Measurements from ENCODE around the gene IRF2BPL. TPM values are rescaled to one million over a fixed set of nuclear protein-coding genes. Genes with fewer than 3 reads are reported as not detected.

The IRF2BPL gene
- total RNA-seq, 3 donors from 2014 or later: 29.5 to 37.1 (median 32.7) TPM

DNA sequence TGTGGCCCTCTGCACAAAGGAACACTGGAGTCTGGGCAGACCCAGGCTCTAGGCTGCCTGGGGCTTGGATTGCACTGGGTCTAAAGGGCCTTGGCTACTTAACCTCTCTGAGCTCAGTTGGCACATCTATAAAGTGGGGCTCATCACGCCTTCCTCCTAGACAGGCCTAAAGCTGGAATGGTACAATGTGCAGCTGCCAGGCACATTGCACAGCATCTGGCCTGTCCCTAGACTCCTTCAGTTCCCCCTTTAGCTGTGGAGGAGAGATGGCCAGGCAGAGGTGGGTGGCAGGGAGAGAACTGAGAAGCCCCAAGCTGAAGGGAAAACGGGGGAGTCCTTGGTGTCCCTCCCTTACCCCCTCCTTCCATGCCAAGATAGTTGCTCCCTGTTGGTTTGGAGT, 10.8 kb downstream of the IRF2BPL start:
- Mint-ChIP-seq H3K4me3 (no peak overlapping the region), H3K27me3 (ENCODE audit: low read depth) (no peaks in the 10 kb centered on the region), H3K9me3 (no peaks in the 10 kb centered on the region), H3K4me1 (ENCODE audit: low read depth) (peaks cover 14% of the 10 kb centered on the region), H3K36me3 (ENCODE audit: insufficient read depth) (no peaks in the 10 kb centered on the region)
- DNase-seq: no peak
- no peak for ATAC-seq

GRCh38 chr14:77014734-77015133, 13.8 kb downstream of the IRF2BPL start:
- ATAC-seq (no peak), DNase-seq (no peak)
- Mint-ChIP-seq H3K9me3 (no peaks in the 10 kb centered on the region), H3K36me3 (ENCODE audit: insufficient read depth) (no peaks in the 10 kb centered on the region), H3K4me3 (no peak overlapping the region), H3K4me1 (ENCODE audit: low read depth) (peaks cover 19% of the 10 kb centered on the region), H3K27me3 (ENCODE audit: low read depth) (no peaks in the 10 kb centered on the region)

- Mint-ChIP-seq H3K4me1 (ENCODE audit: low read depth) (peaks cover 19% of the 10 kb centered on the region), H3K4me3 (no peak overlapping the region), H3K9me3 (no peaks in the 10 kb centered on the region), H3K27me3 (ENCODE audit: low read depth) (no peaks in the 10 kb centered on the region), H3K36me3 (ENCODE audit: insufficient read depth) (no peaks in the 10 kb centered on the region)
- DNase-seq (no peak), ATAC-seq (no peak)
These were observed 14.4 kb downstream of the IRF2BPL start for GRCh38 chr14:77014004-77014604.

DNA sequence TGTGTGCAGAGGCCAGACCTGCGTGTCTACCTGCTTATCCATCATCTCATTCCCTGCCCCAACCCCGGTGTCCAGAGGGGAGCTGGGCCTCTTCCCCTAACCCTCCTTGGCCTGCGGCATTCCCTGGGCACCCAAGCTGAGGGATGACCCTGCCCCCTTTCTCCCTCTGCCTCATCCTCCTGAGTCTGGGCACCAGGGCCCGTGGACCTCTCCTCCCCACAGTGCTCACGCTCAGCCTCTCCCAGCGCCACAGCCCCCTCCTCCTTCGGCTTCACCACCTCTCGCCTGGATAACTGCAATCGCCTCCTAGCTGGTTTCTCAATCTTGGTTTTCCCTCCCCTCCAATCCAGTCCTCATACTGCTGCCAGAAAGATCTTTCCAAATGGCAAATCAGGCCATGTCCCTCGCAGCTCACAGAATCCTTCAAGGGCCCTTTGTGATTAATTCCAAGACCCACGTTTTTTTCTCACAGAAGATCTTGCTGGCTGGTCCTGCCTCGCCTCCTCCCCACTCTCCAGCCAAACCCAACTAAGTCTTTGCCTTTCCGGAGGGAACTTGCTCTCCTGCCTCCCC, 16.2 kb downstream of the IRF2BPL start:
- no peak for ATAC-seq
- no peaks in the 10 kb centered on the region for H3K36me3 Mint-ChIP-seq (ENCODE audit: insufficient read depth)
- H3K27me3 Mint-ChIP-seq (ENCODE audit: low read depth): no peaks in the 10 kb centered on the region
- DNase-seq: no peak
- H3K4me3 Mint-ChIP-seq: no peak overlapping the region
- no peaks in the 10 kb centered on the region for H3K9me3 Mint-ChIP-seq
- H3K4me1 Mint-ChIP-seq (ENCODE audit: low read depth): peaks cover 19% of the 10 kb centered on the region

DNA sequence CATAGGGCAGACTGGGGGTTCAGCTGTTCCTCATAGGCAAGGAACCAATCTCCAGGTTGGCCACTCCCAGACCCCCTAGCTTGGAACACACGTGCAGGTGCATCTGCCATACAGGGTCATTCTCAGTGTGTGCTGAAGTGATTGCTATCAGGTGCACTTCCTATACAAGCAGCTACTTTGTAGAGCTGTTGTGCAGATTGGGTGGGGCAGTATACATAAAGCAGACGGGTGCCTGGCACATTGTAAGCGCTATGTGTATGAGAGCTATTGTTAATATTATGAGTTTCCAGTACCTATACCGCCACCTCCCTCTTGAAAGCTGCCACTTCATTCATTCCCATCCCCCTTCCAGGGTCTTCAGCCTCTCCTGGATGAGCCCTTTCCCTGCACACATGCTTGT, 17.3 kb downstream of the IRF2BPL start:
- no peak overlapping the region for H3K4me3 Mint-ChIP-seq
- no peaks in the 10 kb centered on the region for H3K9me3 Mint-ChIP-seq
- DNase-seq (no peak), ATAC-seq (no peak)
- H3K36me3 Mint-ChIP-seq (ENCODE audit: insufficient read depth): no peaks in the 10 kb centered on the region
- no peaks in the 10 kb centered on the region for H3K27me3 Mint-ChIP-seq (ENCODE audit: low read depth)
- H3K4me1 Mint-ChIP-seq (ENCODE audit: low read depth): peaks cover 19% of the 10 kb centered on the region

DNA sequence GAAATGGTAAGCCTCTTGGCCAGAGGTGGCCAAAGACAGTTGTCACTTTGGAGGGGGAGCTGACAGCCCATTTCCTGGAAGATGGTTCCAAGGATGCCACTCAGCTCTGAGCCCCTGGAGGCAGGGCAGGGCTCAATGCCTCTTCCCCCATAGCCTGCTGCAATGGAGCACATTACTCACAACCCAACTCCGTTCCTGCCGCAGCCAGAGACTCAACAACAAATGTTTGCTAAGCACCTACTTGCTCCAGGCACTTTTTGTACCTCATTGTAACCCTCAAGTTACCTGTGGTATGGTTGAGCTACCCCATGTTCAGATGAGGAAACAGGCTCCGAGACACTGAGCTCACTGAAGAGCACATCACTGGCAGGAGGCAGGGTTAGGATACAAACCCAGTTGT, 19.5 kb downstream of the IRF2BPL start:
- H3K36me3 Mint-ChIP-seq (ENCODE audit: insufficient read depth): no peaks in the 10 kb centered on the region
- H3K4me3 Mint-ChIP-seq: no peak overlapping the region
- no peaks in the 10 kb centered on the region for H3K27me3 Mint-ChIP-seq (ENCODE audit: low read depth)
- no peaks in the 10 kb centered on the region for H3K9me3 Mint-ChIP-seq
- no peak for ATAC-seq
- H3K4me1 Mint-ChIP-seq (ENCODE audit: low read depth): peaks cover 19% of the 10 kb centered on the region
- DNase-seq: no peak

- no peaks in the 10 kb centered on the region for H3K27me3 Mint-ChIP-seq (ENCODE audit: low read depth)
- no peaks in the 10 kb centered on the region for H3K9me3 Mint-ChIP-seq
- ATAC-seq: no peak
- no peak for DNase-seq
- peaks cover 19% of the 10 kb centered on the region for H3K4me1 Mint-ChIP-seq (ENCODE audit: low read depth)
- H3K4me3 Mint-ChIP-seq: no peak overlapping the region
- H3K36me3 Mint-ChIP-seq (ENCODE audit: insufficient read depth): no peaks in the 10 kb centered on the region
These were observed 20.0 kb downstream of the IRF2BPL start for GRCh38 chr14:77008541-77008940.

DNA sequence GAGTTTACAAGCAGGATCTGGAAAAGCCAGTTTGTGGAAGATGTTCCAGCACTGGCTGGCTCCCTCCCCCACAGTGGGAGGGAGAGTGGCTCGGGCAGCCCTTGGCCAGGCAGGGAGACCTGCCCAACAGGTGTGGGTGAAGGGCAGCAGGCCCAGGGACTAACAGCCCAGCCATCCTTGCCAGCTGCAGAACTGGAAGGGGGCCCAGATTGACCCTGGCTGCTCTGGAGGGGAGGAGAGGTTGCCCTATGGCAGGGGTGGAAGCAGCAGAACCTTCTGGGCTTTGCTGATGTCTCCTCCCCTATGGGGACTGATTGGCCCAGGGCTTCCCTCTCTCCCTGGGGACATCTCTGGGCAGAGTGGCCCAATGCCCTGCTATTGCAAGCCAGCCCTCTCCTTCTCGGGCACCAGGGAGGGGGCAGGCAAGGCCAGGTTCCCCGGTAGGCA, 20.5 kb downstream of the IRF2BPL start:
- no peak for DNase-seq
- no peaks in the 10 kb centered on the region for H3K9me3 Mint-ChIP-seq
- no peak overlapping the region for H3K4me3 Mint-ChIP-seq
- H3K36me3 Mint-ChIP-seq (ENCODE audit: insufficient read depth): no peaks in the 10 kb centered on the region
- ATAC-seq: no peak
- H3K27me3 Mint-ChIP-seq (ENCODE audit: low read depth): no peaks in the 10 kb centered on the region
- peaks cover 19% of the 10 kb centered on the region for H3K4me1 Mint-ChIP-seq (ENCODE audit: low read depth)

GRCh38 chr14:77007183-77007974, 21.1 kb downstream of the IRF2BPL start:
- Mint-ChIP-seq H3K9me3 (no peaks in the 10 kb centered on the region), H3K27me3 (ENCODE audit: low read depth) (no peaks in the 10 kb centered on the region)

DNA sequence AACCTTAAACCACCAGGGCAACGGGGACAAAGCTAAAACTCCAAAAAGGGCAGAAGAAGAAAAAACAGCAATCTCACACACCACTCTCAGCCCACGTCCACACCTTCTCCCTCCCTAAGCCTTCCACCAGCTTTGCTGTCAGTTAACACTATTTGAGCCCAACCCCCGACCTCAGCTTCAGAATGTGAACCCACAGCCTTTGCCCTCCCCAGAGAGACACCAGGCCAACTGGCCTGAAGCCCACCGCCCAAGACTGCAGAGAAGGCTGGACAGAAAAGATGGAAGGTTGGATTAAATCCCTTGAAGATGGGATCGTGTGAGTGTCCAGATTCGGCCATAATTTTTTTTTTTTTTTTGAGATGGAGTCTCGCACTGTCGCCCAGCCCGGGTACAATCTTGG, 22.4 kb downstream of the IRF2BPL start:
- H3K36me3 Mint-ChIP-seq (ENCODE audit: insufficient read depth): no peaks in the 10 kb centered on the region
- ATAC-seq (no peak), DNase-seq (no peak)
- H3K27me3 Mint-ChIP-seq (ENCODE audit: low read depth): no peaks in the 10 kb centered on the region
- no peaks in the 10 kb centered on the region for H3K9me3 Mint-ChIP-seq
- H3K4me3 Mint-ChIP-seq: no peak overlapping the region
- H3K4me1 Mint-ChIP-seq (ENCODE audit: low read depth): peaks cover 7% of the 10 kb centered on the region

More at GRCh38 chr14:77007183-77007974, 21.1 kb downstream of the IRF2BPL start:
- Mint-ChIP-seq H3K4me1 (ENCODE audit: low read depth) (peaks cover 18% of the 10 kb centered on the region), H3K4me3 (no peak overlapping the region), H3K36me3 (ENCODE audit: insufficient read depth) (no peaks in the 10 kb centered on the region)
- ATAC-seq (no peak), DNase-seq (no peak)

DNA sequence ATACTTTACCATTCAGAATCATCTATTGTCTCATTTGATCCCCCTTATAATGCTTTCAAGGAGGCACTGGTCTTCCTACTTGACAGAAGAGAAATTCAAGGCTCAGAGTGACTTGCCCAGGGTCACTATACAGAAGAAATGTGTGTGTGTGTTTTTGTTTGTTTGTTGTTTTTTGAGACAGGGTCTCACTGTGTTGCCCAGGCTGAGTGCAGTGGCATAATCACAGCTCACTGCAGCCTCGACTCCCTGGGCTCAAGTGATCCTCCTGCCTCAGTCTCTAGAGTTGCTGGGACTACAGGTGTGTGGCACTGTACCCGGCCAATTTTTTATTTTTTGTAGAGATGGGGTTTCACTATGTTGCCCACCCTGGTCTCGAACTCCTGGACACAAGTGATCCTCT, 22.9 kb downstream of the IRF2BPL start:
- H3K27me3 Mint-ChIP-seq (ENCODE audit: low read depth): no peaks in the 10 kb centered on the region
- H3K36me3 Mint-ChIP-seq (ENCODE audit: insufficient read depth): no peaks in the 10 kb centered on the region
- no peaks in the 10 kb centered on the region for H3K9me3 Mint-ChIP-seq
- no peak for DNase-seq
- no peak for ATAC-seq
- H3K4me3 Mint-ChIP-seq: no peak overlapping the region
- H3K4me1 Mint-ChIP-seq (ENCODE audit: low read depth): peaks cover 4% of the 10 kb centered on the region

DNA sequence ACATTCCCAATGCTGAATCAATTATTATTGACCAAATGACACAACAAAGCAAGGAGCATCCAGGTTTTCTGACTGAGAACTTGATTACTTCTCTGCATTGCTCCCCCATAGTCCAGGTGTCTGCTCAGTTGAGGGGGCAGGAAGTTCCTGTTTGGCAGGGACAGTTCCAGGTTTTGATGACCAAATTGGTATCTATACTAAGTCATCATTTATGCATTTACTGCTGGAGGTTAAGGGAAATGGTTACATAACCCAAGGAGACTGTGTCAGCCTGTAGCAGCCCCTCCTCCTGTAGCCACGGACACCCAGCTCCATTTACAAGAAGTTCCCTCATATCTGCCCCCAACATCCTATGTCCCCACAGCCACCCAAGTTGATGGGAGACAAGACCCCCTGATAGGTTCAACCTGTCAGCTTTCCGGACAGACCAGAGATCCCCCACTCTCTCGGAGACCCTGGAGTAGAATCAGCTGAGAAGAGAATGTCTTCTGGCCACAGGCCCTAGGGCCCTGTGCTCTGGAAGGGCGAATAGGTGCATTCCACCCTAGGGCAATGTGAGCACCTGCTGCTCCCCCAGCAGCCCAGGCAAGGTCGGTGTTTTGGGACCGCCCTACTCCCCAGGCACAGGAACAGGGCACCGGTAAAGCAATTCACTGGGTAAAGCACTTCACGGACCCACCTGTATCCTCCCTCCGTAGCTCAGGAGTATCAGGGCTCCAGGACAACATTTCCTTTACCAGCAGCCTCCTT, 23.6 kb downstream of the IRF2BPL start:
- no peak for ATAC-seq
- no peak for DNase-seq
- H3K9me3 Mint-ChIP-seq: no peaks in the 10 kb centered on the region
- no peaks in the 10 kb centered on the region for H3K36me3 Mint-ChIP-seq (ENCODE audit: insufficient read depth)
- H3K4me3 Mint-ChIP-seq: no peak overlapping the region
- H3K27me3 Mint-ChIP-seq (ENCODE audit: low read depth): no peaks in the 10 kb centered on the region
- H3K4me1 Mint-ChIP-seq (ENCODE audit: low read depth): peaks cover 5% of the 10 kb centered on the region

DNA sequence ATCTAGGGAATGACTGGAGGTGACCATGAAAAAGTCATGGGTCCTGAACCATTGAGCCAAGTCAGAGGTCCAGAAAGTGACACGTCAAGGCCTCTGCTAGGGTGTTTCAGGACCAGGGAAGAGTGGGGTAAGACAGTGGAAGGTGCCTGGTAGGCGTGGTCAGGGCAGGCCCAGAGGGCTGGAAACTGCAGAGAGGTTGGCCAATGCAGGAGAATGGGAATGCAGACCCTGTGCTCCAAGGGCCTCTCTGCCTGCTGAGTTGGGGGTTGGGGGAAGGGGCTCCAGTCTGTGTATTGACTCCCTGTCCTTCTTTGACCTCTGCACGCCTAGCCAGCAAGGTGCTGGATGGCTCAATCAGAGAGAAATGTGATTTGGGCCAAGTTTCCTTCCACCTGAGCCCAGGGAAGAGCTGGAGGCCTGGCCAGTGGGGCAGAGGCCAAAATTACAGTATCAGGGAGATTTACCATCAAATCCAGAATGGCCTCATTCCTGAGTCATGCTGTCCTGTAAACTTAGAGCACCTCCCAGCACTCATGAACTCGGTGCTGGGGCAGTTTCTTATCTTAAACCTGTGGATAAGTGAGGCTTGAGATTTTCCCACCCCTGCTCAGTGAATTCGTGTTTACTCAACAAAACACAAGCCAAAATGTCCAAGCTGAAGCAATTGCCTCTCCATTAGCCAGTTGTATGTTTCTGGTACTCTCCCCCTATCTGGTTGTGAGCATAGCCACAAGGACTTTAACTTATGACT, 24.4 kb downstream of the IRF2BPL start:
- no peak overlapping the region for H3K4me3 Mint-ChIP-seq
- no peaks in the 10 kb centered on the region for H3K9me3 Mint-ChIP-seq
- peaks cover 5% of the 10 kb centered on the region for H3K4me1 Mint-ChIP-seq (ENCODE audit: low read depth)
- DNase-seq (no peak), ATAC-seq (no peak)
- no peaks in the 10 kb centered on the region for H3K27me3 Mint-ChIP-seq (ENCODE audit: low read depth)
- H3K36me3 Mint-ChIP-seq (ENCODE audit: insufficient read depth): no peaks in the 10 kb centered on the region

DNA sequence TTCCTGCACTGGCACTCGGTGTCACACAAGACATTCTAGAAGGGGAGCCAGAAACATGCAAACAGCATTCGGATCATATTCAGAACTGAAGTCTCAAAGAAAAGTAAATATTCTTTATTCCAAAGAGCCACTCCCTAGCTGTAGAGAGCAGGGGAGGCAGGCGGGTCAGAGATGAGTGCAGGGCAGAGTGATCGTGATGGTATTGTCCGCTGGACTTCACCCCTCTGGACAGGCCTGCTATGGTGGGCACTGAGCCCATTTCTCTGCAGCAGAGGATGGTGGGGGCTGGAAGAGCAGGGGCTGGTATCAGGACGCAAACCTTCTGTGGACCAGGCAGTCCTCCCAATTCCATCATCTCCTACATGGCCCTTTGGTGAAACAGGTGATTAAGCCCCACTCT, 25.6 kb downstream of the IRF2BPL start:
- no peaks in the 10 kb centered on the region for H3K27me3 Mint-ChIP-seq (ENCODE audit: low read depth)
- H3K4me1 Mint-ChIP-seq (ENCODE audit: low read depth): peaks cover 5% of the 10 kb centered on the region
- no peak overlapping the region for H3K4me3 Mint-ChIP-seq
- H3K36me3 Mint-ChIP-seq (ENCODE audit: insufficient read depth): no peaks in the 10 kb centered on the region
- no peak for ATAC-seq
- no peaks in the 10 kb centered on the region for H3K9me3 Mint-ChIP-seq
- DNase-seq: no peak
